Neural cell (in vitro differentiated cells): ENCODE data around the gene TOB1. TPM values are rescaled to one million over a fixed set of nuclear protein-coding genes. Genes with fewer than 3 reads are reported as not detected.

Experiments used
- H2AFZ ChIP-seq: fragments of 200-600, 300-800 bp; sonication (generic), shearing (Covaris generic); 2 replicates; pipeline ENCODE4 v1.6.0; 2014; ENCODE audit warnings: low read depth, mild to moderate bottlenecking, antibody characterized with exemption, low read length, moderate library complexity
- H3F3A ChIP-seq: fragments of 200-600 bp; shearing (Covaris generic); 2 replicates; pipeline ENCODE4 v1.6.1; 2016; ENCODE audit warnings: mild to moderate bottlenecking, moderate library complexity, mixed read lengths, antibody characterized with exemption, low read length; ENCODE audit not compliant: insufficient read depth, poor library complexity, severe bottlenecking
- H3K27ac ChIP-seq: fragments of 200-600, 300-800 bp; sonication (generic), shearing (Covaris generic); 2 replicates; pipeline ENCODE4 v1.5.1; 2014; ENCODE audit warnings: mild to moderate bottlenecking, low read length, moderate library complexity
- H3K27me3 ChIP-seq: fragments of 300-800, 200-600 bp; sonication (generic), shearing (Covaris generic); 2 replicates; pipeline ENCODE4 v1.6.0; 2014; ENCODE audit warnings: mild to moderate bottlenecking, low read depth, low read length, moderate library complexity; ENCODE audit not compliant: insufficient read depth
- H3K36me3 ChIP-seq: fragments of 300-800, 200-600 bp; sonication (generic), shearing (Covaris generic); 2 replicates; pipeline ENCODE4 v1.5.1; 2014; ENCODE audit warnings: mild to moderate bottlenecking, antibody characterized with exemption, low read length, moderate library complexity; ENCODE audit not compliant: insufficient read depth
- H3K4me2 ChIP-seq: fragments of 300-800, 200-600 bp; sonication (generic), shearing (Covaris generic); 2 replicates; pipeline ENCODE4 v1.6.0; 2014; ENCODE audit warnings: mild to moderate bottlenecking, low read length
- H3K4me3 ChIP-seq: fragments of 300-800, 200-600 bp; sonication (generic), shearing (Covaris generic); 2 replicates; pipeline ENCODE4 v1.5.1; 2014; ENCODE audit warnings: mild to moderate bottlenecking, low read length, moderate library complexity
- H3K79me2 ChIP-seq: fragments of 200-600 bp; shearing (Covaris generic); replicated peaks from 2 replicates; pipeline ENCODE4 v1.6.0; 2014; ENCODE audit warnings: mild to moderate bottlenecking, low read length, moderate library complexity; ENCODE audit not compliant: insufficient read depth
- H3K9ac ChIP-seq: fragments of 300-800, 200-600 bp; sonication (generic), shearing (Covaris generic); 2 replicates; pipeline ENCODE4 v1.6.1; 2016; ENCODE audit warnings: mild to moderate bottlenecking, low read length, mixed read lengths
- H3K9me2 ChIP-seq: fragments of 200-600 bp; shearing (Covaris generic); 2 replicates; pipeline ENCODE4 v1.6.1; 2016; ENCODE audit warnings: mild to moderate bottlenecking, low read length, mixed read lengths; ENCODE audit not compliant: insufficient read depth
- H3K9me3 ChIP-seq: fragments of 200-600, 300-800 bp; sonication (generic), shearing (Covaris generic); 2 replicates; pipeline ENCODE4 v1.6.1; 2016; ENCODE audit warnings: mild to moderate bottlenecking, mixed run types, low read length, moderate library complexity, mixed read lengths
- H4K20me1 ChIP-seq: fragments of 200-600 bp; shearing (Covaris generic); 2 replicates; pipeline ENCODE4 v1.6.1; 2016; ENCODE audit warnings: mild to moderate bottlenecking, mixed run types; ENCODE audit not compliant: insufficient read depth
- EP300 ChIP-seq: fragments of 450-650 bp; conservative IDR thresholded peaks from 2 replicates; pipeline ENCODE4 v1.6.1; 2014; ENCODE audit warnings: antibody characterized with exemption, mild to moderate bottlenecking, moderate library complexity; ENCODE audit not compliant: poor library complexity, severe bottlenecking
- EZH2 ChIP-seq: fragments of 200-600, 300-800 bp; shearing (Covaris generic), sonication (generic); IDR thresholded peaks from 2 replicates; pipeline ENCODE4 v1.6.1; 2014; ENCODE audit warnings: antibody characterized with exemption, low read length, borderline replicate concordance, mild to moderate bottlenecking; ENCODE audit not compliant: insufficient read depth, poor library complexity, severe bottlenecking
- MXI1 ChIP-seq: fragments of 450-650 bp; conservative IDR thresholded peaks from 2 replicates; pipeline ENCODE4 v1.6.1; 2014; ENCODE audit warnings: antibody characterized with exemption, mild to moderate bottlenecking; ENCODE audit not compliant: poor library complexity, severe bottlenecking
- POLR2AphosphoS5 ChIP-seq: IDR thresholded peaks from 2 replicates; pipeline ENCODE4 v1.6.1; 2012
- RAD21 ChIP-seq: fragments of 450-650 bp; conservative IDR thresholded peaks from 2 replicates; pipeline ENCODE4 v1.6.1; 2014; ENCODE audit warnings: antibody characterized with exemption, mild to moderate bottlenecking, moderate library complexity
- SMC3 ChIP-seq: fragments of 450-650 bp; conservative IDR thresholded peaks from 2 replicates; pipeline ENCODE4 v1.6.1; 2014; ENCODE audit warnings: antibody characterized with exemption, mild to moderate bottlenecking, moderate library complexity; ENCODE audit not compliant: poor library complexity
- TAF1 ChIP-seq: IDR thresholded peaks from 2 replicates; pipeline ENCODE4 v1.6.1; 2012; ENCODE audit warnings: low read depth
- polyA plus RNA-seq: library from polyadenylated mRNA; depleted of rRNA; stranded (reverse); fragments of >200 nt; gene quantifications from 2 replicates; pipeline ENCODE4 v1.2.3, GENCODE V29; 2014
- TF ChIP-seq, protein P1 (sequence below): fragments of 450-650 bp; IDR thresholded peaks from 2 replicates; pipeline ENCODE4 v1.5.1; 2014; ENCODE audit warnings: antibody characterized with exemption, mild to moderate bottlenecking, moderate library complexity; ENCODE audit not compliant: poor library complexity, severe bottlenecking
- TF ChIP-seq, protein P2 (sequence below): IDR thresholded peaks from 2 replicates; pipeline ENCODE4 v1.6.1; 2012; ENCODE audit warnings: borderline replicate concordance

Gene TOB1
- polyA plus RNA-seq, 1 donor from 2014 or later = 8.9 TPM

- Histone ChIP-seq H3K9ac (no peak overlapping the region), H3K79me2 (no peaks in the 10 kb centered on the region), H3F3A (no peaks in the 10 kb centered on the region), H3K27ac (no peak overlapping the region), H3K4me2 (no peak overlapping the region), H3K4me3 (no peak overlapping the region), H2AFZ (no peak overlapping the region), H3K27me3 (no peaks in the 10 kb centered on the region), H3K36me3 (no peaks in the 10 kb centered on the region), H4K20me1 (no peaks in the 10 kb centered on the region), H3K9me2 (no peaks in the 10 kb centered on the region), H3K9me3 (no peaks in the 10 kb centered on the region)
- TF ChIP-seq MXI1 (no peak), TAF1 (no peak)
Observed at GRCh38 chr17:50881182-50881581, 15.0 kb upstream of the TOB1 start.

DNA sequence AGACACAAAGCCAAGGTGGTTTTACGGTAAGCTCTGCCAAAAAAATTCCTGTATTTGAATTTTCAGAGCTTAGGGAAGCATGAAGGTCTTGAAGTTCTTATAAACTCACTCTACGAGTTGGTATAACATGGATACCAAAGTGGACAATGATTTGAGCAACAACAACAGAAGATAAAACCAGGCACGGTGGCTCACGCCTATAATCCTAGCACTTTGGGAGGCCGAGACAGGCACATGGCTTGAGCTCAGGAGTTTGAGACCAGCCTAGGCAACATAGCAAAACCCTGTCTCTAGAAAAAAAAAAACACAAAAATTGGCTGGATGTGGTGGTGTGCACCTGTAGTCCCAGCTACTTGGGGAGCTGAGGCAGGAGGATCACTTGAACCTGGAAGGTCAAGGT is 12.9 kb upstream of the TOB1 start:
- H3K36me3 ChIP-seq = no peaks in the 10 kb centered on the region
- H3K27me3 ChIP-seq = no peaks in the 10 kb centered on the region
- no peaks in the 10 kb centered on the region for H3K79me2 ChIP-seq
- H4K20me1 ChIP-seq = no peaks in the 10 kb centered on the region
- H3F3A ChIP-seq = no peaks in the 10 kb centered on the region
- H3K9me2 ChIP-seq = no peaks in the 10 kb centered on the region
- no peak overlapping the region for H2AFZ ChIP-seq
- no peak overlapping the region for H3K4me2 ChIP-seq
- H3K9me3 ChIP-seq = no peaks in the 10 kb centered on the region
- no peak overlapping the region for H3K27ac ChIP-seq
- no peak overlapping the region for H3K9ac ChIP-seq
- TF ChIP-seq, protein P1, sequence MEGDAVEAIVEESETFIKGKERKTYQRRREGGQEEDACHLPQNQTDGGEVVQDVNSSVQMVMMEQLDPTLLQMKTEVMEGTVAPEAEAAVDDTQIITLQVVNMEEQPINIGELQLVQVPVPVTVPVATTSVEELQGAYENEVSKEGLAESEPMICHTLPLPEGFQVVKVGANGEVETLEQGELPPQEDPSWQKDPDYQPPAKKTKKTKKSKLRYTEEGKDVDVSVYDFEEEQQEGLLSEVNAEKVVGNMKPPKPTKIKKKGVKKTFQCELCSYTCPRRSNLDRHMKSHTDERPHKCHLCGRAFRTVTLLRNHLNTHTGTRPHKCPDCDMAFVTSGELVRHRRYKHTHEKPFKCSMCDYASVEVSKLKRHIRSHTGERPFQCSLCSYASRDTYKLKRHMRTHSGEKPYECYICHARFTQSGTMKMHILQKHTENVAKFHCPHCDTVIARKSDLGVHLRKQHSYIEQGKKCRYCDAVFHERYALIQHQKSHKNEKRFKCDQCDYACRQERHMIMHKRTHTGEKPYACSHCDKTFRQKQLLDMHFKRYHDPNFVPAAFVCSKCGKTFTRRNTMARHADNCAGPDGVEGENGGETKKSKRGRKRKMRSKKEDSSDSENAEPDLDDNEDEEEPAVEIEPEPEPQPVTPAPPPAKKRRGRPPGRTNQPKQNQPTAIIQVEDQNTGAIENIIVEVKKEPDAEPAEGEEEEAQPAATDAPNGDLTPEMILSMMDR = no peak
- TF ChIP-seq, protein P2, sequence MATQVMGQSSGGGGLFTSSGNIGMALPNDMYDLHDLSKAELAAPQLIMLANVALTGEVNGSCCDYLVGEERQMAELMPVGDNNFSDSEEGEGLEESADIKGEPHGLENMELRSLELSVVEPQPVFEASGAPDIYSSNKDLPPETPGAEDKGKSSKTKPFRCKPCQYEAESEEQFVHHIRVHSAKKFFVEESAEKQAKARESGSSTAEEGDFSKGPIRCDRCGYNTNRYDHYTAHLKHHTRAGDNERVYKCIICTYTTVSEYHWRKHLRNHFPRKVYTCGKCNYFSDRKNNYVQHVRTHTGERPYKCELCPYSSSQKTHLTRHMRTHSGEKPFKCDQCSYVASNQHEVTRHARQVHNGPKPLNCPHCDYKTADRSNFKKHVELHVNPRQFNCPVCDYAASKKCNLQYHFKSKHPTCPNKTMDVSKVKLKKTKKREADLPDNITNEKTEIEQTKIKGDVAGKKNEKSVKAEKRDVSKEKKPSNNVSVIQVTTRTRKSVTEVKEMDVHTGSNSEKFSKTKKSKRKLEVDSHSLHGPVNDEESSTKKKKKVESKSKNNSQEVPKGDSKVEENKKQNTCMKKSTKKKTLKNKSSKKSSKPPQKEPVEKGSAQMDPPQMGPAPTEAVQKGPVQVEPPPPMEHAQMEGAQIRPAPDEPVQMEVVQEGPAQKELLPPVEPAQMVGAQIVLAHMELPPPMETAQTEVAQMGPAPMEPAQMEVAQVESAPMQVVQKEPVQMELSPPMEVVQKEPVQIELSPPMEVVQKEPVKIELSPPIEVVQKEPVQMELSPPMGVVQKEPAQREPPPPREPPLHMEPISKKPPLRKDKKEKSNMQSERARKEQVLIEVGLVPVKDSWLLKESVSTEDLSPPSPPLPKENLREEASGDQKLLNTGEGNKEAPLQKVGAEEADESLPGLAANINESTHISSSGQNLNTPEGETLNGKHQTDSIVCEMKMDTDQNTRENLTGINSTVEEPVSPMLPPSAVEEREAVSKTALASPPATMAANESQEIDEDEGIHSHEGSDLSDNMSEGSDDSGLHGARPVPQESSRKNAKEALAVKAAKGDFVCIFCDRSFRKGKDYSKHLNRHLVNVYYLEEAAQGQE = no peak
- TF ChIP-seq RAD21 (no peak), TAF1 (no peak), POLR2AphosphoS5 (no peak), EZH2 (no peak)
- H3K4me3 ChIP-seq = no peak overlapping the region

DNA sequence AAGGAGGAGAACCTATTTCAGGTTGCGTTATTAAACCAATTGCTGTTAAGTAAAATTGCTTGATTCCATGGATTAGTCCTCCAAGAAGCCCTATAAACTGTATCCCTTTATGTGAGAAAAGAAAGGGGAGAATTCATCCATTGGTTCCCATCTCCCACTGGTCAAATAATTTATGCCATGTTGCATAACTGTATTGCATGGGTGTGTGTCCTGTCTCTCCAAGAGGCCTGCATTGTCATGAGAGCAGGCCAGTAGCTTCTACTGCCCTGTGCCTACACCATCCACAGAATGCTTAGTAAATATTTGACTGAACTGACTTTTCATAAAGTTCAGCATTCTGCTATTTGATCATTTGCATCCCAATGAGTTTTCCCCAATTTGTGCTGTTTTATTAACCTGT is 11.7 kb upstream of the TOB1 start:
- no peaks in the 10 kb centered on the region for H3K9me2 ChIP-seq
- H3K36me3 ChIP-seq = no peaks in the 10 kb centered on the region
- no peaks in the 10 kb centered on the region for H4K20me1 ChIP-seq
- no peaks in the 10 kb centered on the region for H3K27me3 ChIP-seq
- H3K9ac ChIP-seq = no peak overlapping the region
- no peak overlapping the region for H2AFZ ChIP-seq
- no peak overlapping the region for H3K4me2 ChIP-seq
- H3K79me2 ChIP-seq = no peaks in the 10 kb centered on the region
- no peak overlapping the region for H3K27ac ChIP-seq
- TF ChIP-seq, protein P2 = no peak
- TF ChIP-seq TAF1 = no peak
- no peak for TF ChIP-seq SMC3
- no peak for TF ChIP-seq EP300
- no peak for TF ChIP-seq MXI1
- TF ChIP-seq POLR2AphosphoS5 = no peak
- TF ChIP-seq RAD21 = no peak
- TF ChIP-seq, protein P1 = no peak
- no peak for TF ChIP-seq EZH2
- no peaks in the 10 kb centered on the region for H3F3A ChIP-seq
- no peaks in the 10 kb centered on the region for H3K9me3 ChIP-seq
- H3K4me3 ChIP-seq = no peak overlapping the region
